ENCODE measurements around the gene ZNF497.

Gene ZNF497

GRCh38 chr19:58332697-58333096 is 29.9 kb downstream of the ZNF497 start:
- TF ChIP-seq CTCF (conservative IDR thresholded peaks at IDR 0.05), result no peak
- no peak overlapping the region for H3K27ac ChIP-seq

GRCh38 chr19:58330458-58330857 is 32.1 kb downstream of the ZNF497 start:
- no peak overlapping the region for H3K27ac ChIP-seq
- no peak for TF ChIP-seq CTCF (conservative IDR thresholded peaks at IDR 0.05)

- TF ChIP-seq CTCF (conservative IDR thresholded peaks at IDR 0.05), result no peak
- peak overlapping the region; percentile 87 for H3K27ac ChIP-seq
These were observed 33.6 kb downstream of the ZNF497 start for GRCh38 chr19:58328999-58329398.

- no peak for TF ChIP-seq CTCF (conservative IDR thresholded peaks at IDR 0.05)
- H3K27ac ChIP-seq, result peak within 1 kb of the TSS; percentile 87
These were observed 35.4 kb downstream of the ZNF497 start, which contains the start of gene ZSCAN22 for GRCh38 chr19:58326914-58327726. ZSCAN22 (plus strand) TSS chr19:58326994; CDS start chr19:58334803, 7,809 bp downstream.

GRCh38 chr19:58326501-58326913 is 36.0 kb downstream of the ZNF497 start:
- H3K27ac ChIP-seq, result peak overlapping the region; percentile 87
- TF ChIP-seq CTCF (conservative IDR thresholded peaks at IDR 0.05), result no peak

- TF ChIP-seq CTCF (conservative IDR thresholded peaks at IDR 0.05), result no peak
These were observed 37.1 kb downstream of the ZNF497 start for GRCh38 chr19:58325311-58326022.

GRCh38 chr19:58319241-58319640 is 43.3 kb downstream of the ZNF497 start:
- no peak overlapping the region for H3K27ac ChIP-seq
- TF ChIP-seq CTCF (conservative IDR thresholded peaks at IDR 0.05), result no peak

More at GRCh38 chr19:58325311-58326022, 37.1 kb downstream of the ZNF497 start:
- H3K27ac ChIP-seq, result peak overlapping the region; percentile 87; the same call in 1 of the 2 replicates
